Cardiac septum (tissue), 1 donor: ENCODE results near the gene THRA. TPM values are rescaled to one million over a fixed set of nuclear protein-coding genes. Genes with fewer than 3 reads are reported as not detected.

Experiments
- DNase-seq: peaks from one replicate; pipeline ENCODE4 v3.0.0-alpha.2; 2020; ENCODE audit warnings: low spot score
- intact Hi-C: fragments of 100-400 bp; cut with DNase I; formaldehyde crosslinking; loops from one replicate; pipeline ENCODE4 v1.14.0; 2022
- total RNA-seq: library from RNA; stranded (reverse); fragmentation: NEBNext Ultra II Directional; extraction: Animal tissue kit (Norgen Biotek cat#: 25700); gene quantifications from one replicate; pipeline ENCODE4 v1.2.1, GENCODE V29; 2021
- donor health status: DM: no; HTN: no; CAD: no.

Gene THRA
- total RNA-seq, 1 donor from 2014 or later: 66.8 TPM

GRCh38 chr17:40093005-40093579, 30.3 kb downstream of the THRA start:
- intact Hi-C loops: no loop called here

GRCh38 chr17:40093580-40094201, 30.9 kb downstream of the THRA start:
- DNase-seq: no peak
- intact Hi-C loops: no loop called here

More at GRCh38 chr17:40093005-40093579, 30.3 kb downstream of the THRA start:
- no peak for DNase-seq

- intact Hi-C loops: no loop called here
- no peak for DNase-seq
These were observed 32.1 kb downstream of the THRA start for GRCh38 chr17:40094874-40095273.

GRCh38 chr17:40095351-40095943, 32.7 kb downstream of the THRA start:
- intact Hi-C loops: no loop called here

GRCh38 chr17:40095944-40096791, 33.4 kb downstream of the THRA start:
- DNase-seq: no peak
- intact Hi-C loops: no loop called here

More at GRCh38 chr17:40095351-40095943, 32.7 kb downstream of the THRA start:
- no peak for DNase-seq

GRCh38 chr17:40097087-40097486, 34.3 kb downstream of the THRA start:
- intact Hi-C loops: no loop called here
- no peak for DNase-seq

- intact Hi-C loops: loop anchor here (2.0 kb wide), 1 partner anchor 15 kb away; no protein-coding TSS in a partner anchor
- no peak for DNase-seq
These were observed 35.4 kb downstream of the THRA start for GRCh38 chr17:40097931-40098845.

- peak; percentile 100 for DNase-seq
- intact Hi-C loops: loop anchor here (1.0 to 2.0 kb wide), 2 partner anchors 14 to 28 kb away; no protein-coding TSS in a partner anchor
These were observed 36.3 kb downstream of the THRA start for GRCh38 chr17:40098846-40099618.

GRCh38 chr17:40099619-40100418, 37.1 kb downstream of the THRA start:
- no peak for DNase-seq
- intact Hi-C loops: loop anchor here (1.0 to 2.0 kb wide), 3 partner anchors 8 to 29 kb away; no protein-coding TSS in a partner anchor

GRCh38 chr17:40100419-40100668, 37.6 kb downstream of the THRA start, which contains the start of gene NR1D1:
TSS of gene NR1D1 (minus strand) at chr17:40100589. CDS start at chr17:40100094, 495 bp downstream.
- DNase-seq: no peak
- intact Hi-C loops: loop anchor here (1.0 kb wide), 1 partner anchor 8 kb away; no protein-coding TSS in a partner anchor

- peak; percentile 98 for DNase-seq
- intact Hi-C loops: loop anchor here (1.0 kb wide), 1 partner anchor 7 kb away; no protein-coding TSS in a partner anchor
These were observed 38.1 kb downstream of the THRA start for GRCh38 chr17:40100669-40101366.

GRCh38 chr17:40101367-40102210, 38.8 kb downstream of the THRA start:
- intact Hi-C loops: no loop called here
- DNase-seq: no peak

- DNase-seq: no peak
- intact Hi-C loops: no loop called here
These were observed 40.4 kb downstream of the THRA start for GRCh38 chr17:40103071-40103661.

- no peak for DNase-seq
- intact Hi-C loops: no loop called here
These were observed 40.9 kb downstream of the THRA start for GRCh38 chr17:40103688-40104087.

- intact Hi-C loops: no loop called here
- no peak for DNase-seq
These were observed 42.1 kb downstream of the THRA start for GRCh38 chr17:40104594-40105486.
